Ovary (tissue), 9 donors: ENCODE measurements around the gene RRP12. TPM values are rescaled to one million over a fixed set of nuclear protein-coding genes. Genes with fewer than 3 reads are reported as not detected.
"Not testable (repeated sequence)": the region's sequence is repeated elsewhere in the genome, so short reads cannot be mapped to it uniquely, and the experiment has no call there.

ENCODE experiments used
- DNase-seq, 5 donors: peaks; one replicate each; pipeline ENCODE4 v3.0.0-alpha.2; 2019 to 2020
- H3K27ac ChIP-seq, 2 donors: fragments of 200-600 bp; one replicate each; pipeline versions ENCODE4 v1.5.1 to v1.8.0; 2019 to 2022
- H3K27me3 ChIP-seq: fragments of 200-600 bp; one replicate; pipeline ENCODE4 v1.8.0; 2022
- H3K36me3 ChIP-seq: fragments of 200-600 bp; sonication (generic); one replicate; pipeline ENCODE4 v1.5.1; 2019
- H3K4me1 ChIP-seq: one replicate; pipeline ENCODE4 v1.8.1; 2013; ENCODE audit warnings: mild to moderate bottlenecking, moderate library complexity; ENCODE audit not compliant: insufficient read depth
- H3K4me3 ChIP-seq: fragments of 200-600 bp; sonication (generic); one replicate; pipeline ENCODE4 v1.5.1; 2017
- H3K9me3 ChIP-seq, 2 donors: fragments of 200-600 bp in 1 of 2; sonication (generic) in 1 of 2; one replicate each; pipeline versions ENCODE4 v1.5.1 to v1.8.1; 2013 to 2019; ENCODE audit warnings: mild to moderate bottlenecking in 1 of 2, moderate library complexity in 1 of 2
- EP300 ChIP-seq: sonication (generic); formaldehyde crosslinking; IDR thresholded peaks from one replicate; pipeline ENCODE4 v1.6.1; 2017; ENCODE audit warnings: antibody characterized with exemption
- POLR2A ChIP-seq: fragments of 450-650 bp; IDR thresholded peaks from one replicate; pipeline ENCODE4 v1.6.1; 2017; ENCODE audit warnings: antibody characterized with exemption, mild to moderate bottlenecking, moderate library complexity
- WGBS, 3 donors: extraction: QIAGEN DNeasy Blood & Tissue Kit in 1 of 3; methylation state at CpG; one replicate each; pipeline versions ENCODE4 v1.1.5 to v1.1.7; 2013 to 2017; 5-methylcytosine and 5-hydroxymethylcytosine counted together
- intact Hi-C, 4 donors: fragments of 100-400 bp; cut with DNase I; formaldehyde crosslinking; loops; one replicate each; pipeline versions ENCODE4 v1.11.0 to v1.15.1; 2022 to 2023
- polyA plus RNA-seq, 2 donors: library from polyadenylated mRNA; stranded (reverse); fragments of 200-250 nt in 1 of 2; fragments of 350-450 nt in 1 of 2; fragmentation: Illumina TruSeq in 1 of 2; extraction: RNeasy Lipid Tissue Mini Kit (QIAGEN cat#74804) in 1 of 2; gene quantifications; one replicate each; pipeline ENCODE4 v1.2.3, GENCODE V29; 2013 to 2014
- total RNA-seq, 7 donors: library from RNA; depleted of rRNA in 2 of 7; stranded (reverse); fragments of >200 nt in 2 of 7; fragmentation: NEBNext Ultra II Directional in 3 of 7; extraction: Animal tissue kit (Norgen Biotek cat#: 25700) in 3 of 7; gene quantifications; one replicate each; pipeline versions ENCODE4 v1.1.0 to v1.2.4, GENCODE V29; 2016 to 2023
- TF ChIP-seq, protein P1 (sequence below), 3 donors: fragments of 450-650 bp in 2 of 3; fragments of 200-600 bp in 1 of 3; IDR thresholded peaks; one replicate each; pipeline versions ENCODE4 v1.5.1 to v1.8.0; 2016 to 2022; ENCODE audit warnings: antibody characterized with exemption in 3 of 3, mild to moderate bottlenecking in 1 of 3
- donor health status: DM: no; HTN: no; CAD: no; lungs with moderate emphysema.
- donor health status: DM: no; HTN: no; CAD: no.
- donor health status: Bipolar disorder and iron deficiency.
- donor health status: DM: yes; HTN: yes; CAD: no.
- donor health status: DM: no; HTN: no; CAD: no.
- donor health status: DM: yes; HTN: yes; CAD: no.

Gene RRP12
- total and polyA plus RNA-seq, 9 donors = 7.2 to 35.8 (median 23.7) TPM

DNA sequence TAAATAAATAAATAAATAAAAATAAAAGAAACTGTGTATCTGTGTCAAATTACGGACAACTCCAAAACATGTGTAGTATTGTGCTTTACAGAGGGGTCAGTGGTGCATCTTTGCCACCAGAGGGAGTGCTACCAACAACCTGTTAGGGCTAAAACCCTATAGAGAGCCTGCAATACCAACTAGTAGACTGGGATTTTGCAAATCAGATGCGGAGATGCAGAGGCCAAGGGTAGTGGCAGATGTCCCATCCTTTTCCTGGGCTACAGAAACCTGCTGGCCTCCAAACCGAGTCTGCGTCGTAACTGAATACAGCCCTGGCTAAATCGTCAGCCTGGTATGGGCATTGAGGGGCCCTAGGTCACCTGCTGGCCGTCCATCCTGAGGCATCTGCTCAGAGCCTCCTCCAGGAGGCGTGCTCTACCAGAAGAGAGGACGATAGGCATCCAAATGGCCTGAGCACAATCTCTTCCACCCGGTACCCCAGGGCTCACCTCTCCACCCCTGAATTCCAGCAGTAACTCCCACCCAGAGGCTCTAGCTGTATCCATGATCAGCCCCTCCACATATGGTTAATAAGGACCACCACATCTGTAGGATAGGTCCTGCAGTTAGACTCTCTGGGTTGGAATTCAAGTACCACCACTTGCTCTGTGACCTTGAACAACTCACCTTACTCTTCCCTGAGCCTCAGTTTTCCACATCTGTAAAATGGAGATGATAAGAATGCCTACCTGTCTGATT, 6.2 kb upstream of the RRP12 start:
- H3K27me3 ChIP-seq = no peaks in the 10 kb centered on the region
- no peaks in the 10 kb centered on the region for H3K36me3 ChIP-seq
- 3 to 4% (median 4%) methylated on average over 10 of the region's 10 CpGs for WGBS, 3 donors
- no peak overlapping the region for H3K4me3 ChIP-seq
- H3K9me3 ChIP-seq = no peaks in the 10 kb centered on the region
- peak in 3 of 5 donors; percentile 49 to 68 (median 66) for DNase-seq
- no peaks in the 10 kb centered on the region for H3K4me1 ChIP-seq
- no peak for TF ChIP-seq EP300
- TF ChIP-seq, protein P1, sequence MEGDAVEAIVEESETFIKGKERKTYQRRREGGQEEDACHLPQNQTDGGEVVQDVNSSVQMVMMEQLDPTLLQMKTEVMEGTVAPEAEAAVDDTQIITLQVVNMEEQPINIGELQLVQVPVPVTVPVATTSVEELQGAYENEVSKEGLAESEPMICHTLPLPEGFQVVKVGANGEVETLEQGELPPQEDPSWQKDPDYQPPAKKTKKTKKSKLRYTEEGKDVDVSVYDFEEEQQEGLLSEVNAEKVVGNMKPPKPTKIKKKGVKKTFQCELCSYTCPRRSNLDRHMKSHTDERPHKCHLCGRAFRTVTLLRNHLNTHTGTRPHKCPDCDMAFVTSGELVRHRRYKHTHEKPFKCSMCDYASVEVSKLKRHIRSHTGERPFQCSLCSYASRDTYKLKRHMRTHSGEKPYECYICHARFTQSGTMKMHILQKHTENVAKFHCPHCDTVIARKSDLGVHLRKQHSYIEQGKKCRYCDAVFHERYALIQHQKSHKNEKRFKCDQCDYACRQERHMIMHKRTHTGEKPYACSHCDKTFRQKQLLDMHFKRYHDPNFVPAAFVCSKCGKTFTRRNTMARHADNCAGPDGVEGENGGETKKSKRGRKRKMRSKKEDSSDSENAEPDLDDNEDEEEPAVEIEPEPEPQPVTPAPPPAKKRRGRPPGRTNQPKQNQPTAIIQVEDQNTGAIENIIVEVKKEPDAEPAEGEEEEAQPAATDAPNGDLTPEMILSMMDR (IDR thresholded peaks at IDR 0.05) = peak; percentile 57 to 69 (median 64)
- no peak overlapping the region for H3K27ac ChIP-seq
- intact Hi-C loops = loop anchor here in 1 of 4 donors (10.0 kb wide), 1 partner anchor 207 kb away; no protein-coding TSS in a partner anchor

DNA sequence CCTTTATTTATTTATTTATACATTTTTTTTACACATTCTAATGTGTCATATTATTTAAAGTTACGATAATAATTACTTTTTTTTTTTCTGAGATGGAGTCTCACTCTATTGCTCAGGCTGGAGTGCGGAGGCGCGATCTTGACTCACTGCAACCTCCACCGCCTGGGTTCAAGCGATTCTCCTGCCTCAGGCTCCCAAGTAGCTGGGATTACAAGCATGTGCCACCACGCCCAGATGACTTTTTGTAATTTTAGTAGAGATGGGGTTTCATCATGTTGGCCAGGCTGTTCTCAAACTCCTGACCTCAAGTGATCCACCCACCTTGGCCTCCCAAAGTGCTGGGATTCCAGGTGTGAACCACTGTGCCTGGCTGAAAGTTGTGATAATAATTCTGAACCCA, 5.3 kb upstream of the RRP12 start:
- not testable (repeated sequence) for H3K4me3 ChIP-seq, H3K9me3 ChIP-seq, H3K27ac ChIP-seq, H3K27me3 ChIP-seq, H3K36me3 ChIP-seq, H3K4me1 ChIP-seq, DNase-seq
- 94 to 95% (median 94%) methylated on average over 7 of the region's 7 CpGs for WGBS, 3 donors
- intact Hi-C loops = loop anchor here in 1 of 4 donors (10.0 kb wide), 1 partner anchor 208 kb away; no protein-coding TSS in a partner anchor

DNA sequence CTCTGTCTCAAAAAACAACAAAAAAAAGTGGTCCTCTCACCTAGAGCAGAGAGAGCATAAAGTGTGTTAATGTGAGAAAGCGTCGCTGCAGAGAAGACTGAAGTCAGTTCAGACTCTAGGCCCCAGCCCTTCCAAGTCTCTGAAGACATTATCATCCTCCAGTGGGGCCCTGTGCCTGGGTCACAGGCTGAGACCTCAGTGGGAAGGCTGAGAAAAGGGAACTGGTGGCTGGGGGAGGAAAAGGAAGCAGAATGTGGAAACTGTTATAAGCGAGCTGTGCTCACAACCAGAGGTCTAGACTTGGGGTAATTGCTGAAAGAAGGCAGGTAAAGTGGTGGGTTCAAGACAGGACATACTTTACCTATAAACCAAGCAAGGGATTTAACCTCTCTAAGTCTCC, 4.9 kb upstream of the RRP12 start:
- intact Hi-C loops = loop anchor here in 1 of 4 donors (10.0 kb wide), 1 partner anchor 209 kb away; no protein-coding TSS in a partner anchor
- Histone ChIP-seq H3K27ac (no peak overlapping the region), H3K4me3 (no peak overlapping the region), H3K4me1 (no peaks in the 10 kb centered on the region), H3K36me3 (no peaks in the 10 kb centered on the region), H3K27me3 (no peaks in the 10 kb centered on the region), H3K9me3 (no peaks in the 10 kb centered on the region)
- TF ChIP-seq POLR2A = no peak
- TF ChIP-seq, protein P1 (IDR thresholded peaks at IDR 0.05) = no peak
- TF ChIP-seq EP300 = no peak
- no peak for DNase-seq
- 69 to 88% (median 75%) methylated on average over 3 of the region's 3 CpGs for WGBS, 3 donors

DNA sequence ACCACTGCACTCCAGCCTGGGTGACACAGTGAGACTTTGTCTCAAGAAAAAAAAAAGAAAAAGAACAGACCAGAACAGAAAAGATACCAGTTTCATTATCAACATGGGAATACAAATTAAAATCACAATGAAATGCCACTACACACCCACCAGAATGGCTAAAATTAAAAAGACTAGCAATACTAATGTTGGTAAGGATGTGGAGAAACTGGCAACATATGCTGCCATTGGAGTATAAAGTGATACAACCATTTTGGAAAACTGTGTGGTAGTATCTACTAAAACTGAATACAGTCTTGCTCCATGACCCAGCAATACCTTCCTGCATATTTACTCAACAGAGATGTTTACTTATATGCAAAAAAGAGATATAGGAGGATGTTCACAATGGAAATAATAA, 2.9 kb upstream of the RRP12 start:
- peaks cover 4% of the 10 kb centered on the region for H3K4me1 ChIP-seq
- DNase-seq = no peak
- TF ChIP-seq EP300 (no peak), POLR2A (no peak)
- TF ChIP-seq, protein P1 (IDR thresholded peaks at IDR 0.05) = no peak
- no peak overlapping the region for H3K4me3 ChIP-seq
- H3K36me3 ChIP-seq = no peaks in the 10 kb centered on the region
- H3K27me3 ChIP-seq = no peaks in the 10 kb centered on the region
- intact Hi-C loops = loop anchor here in 1 of 4 donors (10.0 kb wide), 1 partner anchor 211 kb away; no protein-coding TSS in a partner anchor
- no peak overlapping the region for H3K27ac ChIP-seq
- H3K9me3 ChIP-seq = no peaks in the 10 kb centered on the region

DNA sequence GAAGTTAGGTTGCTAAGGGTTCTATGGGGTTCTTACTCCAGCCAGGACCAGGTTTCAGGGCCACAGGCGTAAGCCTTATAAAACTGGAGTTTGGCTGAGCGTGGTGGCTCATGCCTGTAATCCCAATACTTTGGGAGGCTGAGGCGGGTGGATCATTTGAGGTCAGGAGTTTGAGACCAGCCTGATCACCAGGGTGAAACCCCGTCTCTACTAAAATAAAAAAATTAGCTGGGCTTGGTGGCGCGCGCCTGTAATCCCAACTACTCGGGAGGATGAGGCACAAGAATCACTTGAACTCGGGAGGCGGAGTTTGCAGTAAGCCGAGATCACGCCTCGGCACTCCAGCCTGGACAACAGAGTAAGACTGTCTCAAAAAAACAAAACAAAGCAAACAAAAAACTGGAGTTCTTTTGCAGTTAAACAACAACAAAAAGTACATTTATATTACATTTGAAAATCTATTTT, 347 bp upstream of the RRP12 start:
- H3K9me3 ChIP-seq = no peaks in the 10 kb centered on the region
- no peaks in the 10 kb centered on the region for H3K27me3 ChIP-seq
- peak overlapping the region; percentile 71 for H3K4me3 ChIP-seq
- TF ChIP-seq, protein P1 (IDR thresholded peaks at IDR 0.05) = no peak
- no peak for TF ChIP-seq EP300
- TF ChIP-seq POLR2A = no peak
- intact Hi-C loops = loop anchor here in 1 of 4 donors (10.0 kb wide), 1 partner anchor 213 kb away; no protein-coding TSS in a partner anchor
- no peak for DNase-seq
- H3K4me1 ChIP-seq = peaks cover 4% of the 10 kb centered on the region
- H3K27ac ChIP-seq = no peak overlapping the region
- no peaks in the 10 kb centered on the region for H3K36me3 ChIP-seq
- WGBS, 3 donors = 57 to 60% (median 59%) methylated on average over 13 of the region's 13 CpGs
